ENCODE measurements around the gene ALK. TPM values are rescaled to one million over a fixed set of nuclear protein-coding genes. Genes with fewer than 3 reads are reported as not detected.

ALK gene
- total and polyA plus RNA-seq, 2 donors (not counting 1 experiment from before 2014, with no cell fraction given) = under 0.01 to 0.02 TPM

GRCh38 chr2:29154610-29155009 is 766.8 kb downstream of the ALK start:
- peaks cover 3% of the 10 kb centered on the region for H3K36me3 ChIP-seq (ENCODE audit: control insufficient read depth, insufficient read depth, low read length)
- DNase-seq (ENCODE audit: low read depth in 2 of 2) = no peak
- no peak overlapping the region for H3K4me2 ChIP-seq (ENCODE audit: extremely low read depth, insufficient read depth, low read length)
- H3K27me3 ChIP-seq (ENCODE audit: control insufficient read depth, insufficient read depth, low read length) = no peaks in the 10 kb centered on the region
- no peaks in the 10 kb centered on the region for H4K20me1 ChIP-seq (ENCODE audit: control insufficient read depth, extremely low read depth, insufficient read depth, low read length)
- H3K4me3 ChIP-seq (replicated peaks in 1 of 4; ENCODE audit: control extremely low read depth in 1 of 4, insufficient read depth in 1 of 4, low read depth in 3 of 4, low read length in 4 of 4) = no peak overlapping the region
- H2AFZ ChIP-seq (ENCODE audit: low read length) = no peak overlapping the region
- no peak overlapping the region for H3K27ac ChIP-seq (ENCODE audit: insufficient read depth, low read length)
- H3K79me2 ChIP-seq (ENCODE audit: control insufficient read depth, insufficient read depth, low read length) = no peaks in the 10 kb centered on the region
- no peak overlapping the region for H3K9ac ChIP-seq (ENCODE audit: insufficient read depth, low read length)
- H3K9me3 ChIP-seq (ENCODE audit: control insufficient read depth, insufficient read depth, low read depth, low read length) = no peaks in the 10 kb centered on the region
- H3K4me1 ChIP-seq (ENCODE audit: control insufficient read depth, extremely low read depth, insufficient read depth, low read length) = no peaks in the 10 kb centered on the region
- TF ChIP-seq EZH2 (IDR thresholded peaks at IDR 0.05; ENCODE audit: low read length, missing control alignments) (no peak), CTCF (conservative IDR thresholded peaks at IDR 0.05 in 1 of 2, IDR thresholded peaks at IDR 0.05 in 1 of 2; ENCODE audit: low read depth in 1 of 2, low read length in 2 of 2) (no peak)

GRCh38 chr2:29147963-29148362 is 773.4 kb downstream of the ALK start:
- H2AFZ ChIP-seq (ENCODE audit: low read length) = no peak overlapping the region
- H3K79me2 ChIP-seq (ENCODE audit: control insufficient read depth, insufficient read depth, low read length) = no peaks in the 10 kb centered on the region
- no peaks in the 10 kb centered on the region for H3K9me3 ChIP-seq (ENCODE audit: control insufficient read depth, insufficient read depth, low read depth, low read length)
- H3K4me1 ChIP-seq (ENCODE audit: control insufficient read depth, extremely low read depth, insufficient read depth, low read length) = no peaks in the 10 kb centered on the region
- peaks cover 5% of the 10 kb centered on the region for H3K36me3 ChIP-seq (ENCODE audit: control insufficient read depth, insufficient read depth, low read length)
- no peaks in the 10 kb centered on the region for H4K20me1 ChIP-seq (ENCODE audit: control insufficient read depth, extremely low read depth, insufficient read depth, low read length)
- no peak overlapping the region for H3K27ac ChIP-seq (ENCODE audit: insufficient read depth, low read length)
- H3K4me2 ChIP-seq (ENCODE audit: extremely low read depth, insufficient read depth, low read length) = no peak overlapping the region
- no peaks in the 10 kb centered on the region for H3K27me3 ChIP-seq (ENCODE audit: control insufficient read depth, insufficient read depth, low read length)
- no peak for TF ChIP-seq CTCF (conservative IDR thresholded peaks at IDR 0.05 in 1 of 2, IDR thresholded peaks at IDR 0.05 in 1 of 2; ENCODE audit: low read depth in 1 of 2, low read length in 2 of 2)
- no peak for TF ChIP-seq EZH2 (IDR thresholded peaks at IDR 0.05; ENCODE audit: low read length, missing control alignments)
- H3K9ac ChIP-seq (ENCODE audit: insufficient read depth, low read length) = no peak overlapping the region
- no peak overlapping the region for H3K4me3 ChIP-seq (replicated peaks in 1 of 4; ENCODE audit: control extremely low read depth in 1 of 4, insufficient read depth in 1 of 4, low read depth in 3 of 4, low read length in 4 of 4)
- DNase-seq (ENCODE audit: low read depth in 2 of 2) = no peak

- TF ChIP-seq EZH2 (IDR thresholded peaks at IDR 0.05; ENCODE audit: low read length, missing control alignments) (no peak), CTCF (conservative IDR thresholded peaks at IDR 0.05 in 1 of 2, IDR thresholded peaks at IDR 0.05 in 1 of 2; ENCODE audit: low read depth in 1 of 2, low read length in 2 of 2) (no peak)
- DNase-seq (ENCODE audit: low read depth in 2 of 2) = no peak
- no peak overlapping the region for H3K4me2 ChIP-seq (ENCODE audit: extremely low read depth, insufficient read depth, low read length)
Measured at GRCh38 chr2:29146197-29146596, 775.2 kb downstream of the ALK start.

More at GRCh38 chr2:29146197-29146596, 775.2 kb downstream of the ALK start:
- Histone ChIP-seq H3K79me2 (ENCODE audit: control insufficient read depth, insufficient read depth, low read length) (no peaks in the 10 kb centered on the region), H3K4me1 (ENCODE audit: control insufficient read depth, extremely low read depth, insufficient read depth, low read length) (no peaks in the 10 kb centered on the region), H3K36me3 (ENCODE audit: control insufficient read depth, insufficient read depth, low read length) (peaks cover 6% of the 10 kb centered on the region), H3K9me3 (ENCODE audit: control insufficient read depth, insufficient read depth, low read depth, low read length) (no peaks in the 10 kb centered on the region), H3K4me3 (replicated peaks in 1 of 4; ENCODE audit: control extremely low read depth in 1 of 4, insufficient read depth in 1 of 4, low read depth in 3 of 4, low read length in 4 of 4) (no peak overlapping the region), H4K20me1 (ENCODE audit: control insufficient read depth, extremely low read depth, insufficient read depth, low read length) (no peaks in the 10 kb centered on the region), H3K27ac (ENCODE audit: insufficient read depth, low read length) (no peak overlapping the region), H3K27me3 (ENCODE audit: control insufficient read depth, insufficient read depth, low read length) (no peaks in the 10 kb centered on the region), H2AFZ (ENCODE audit: low read length) (no peak overlapping the region), H3K9ac (ENCODE audit: insufficient read depth, low read length) (no peak overlapping the region)
